Type B pancreatic cell (in vitro differentiated cells): ENCODE results near the gene ADGRE1. TPM values are rescaled to one million over a fixed set of nuclear protein-coding genes. Genes with fewer than 3 reads are reported as not detected.

Experiments
- DNase-seq: peaks from one replicate; pipeline ENCODE4 v3.0.0; 2021; ENCODE audit warnings: mixed read lengths; ENCODE audit not compliant: unreplicated experiment; ENCODE audit errors: extremely low spot score
- H3K27ac Mint-ChIP-seq: 2 replicates; pipeline ENCODE4 v1.8.0; 2021; ENCODE audit warnings: mild to moderate bottlenecking, mixed read lengths
- H3K27me3 Mint-ChIP-seq: 2 replicates; pipeline ENCODE4 v1.8.0; 2021; ENCODE audit warnings: mixed read lengths
- H3K36me3 Mint-ChIP-seq: 2 replicates; pipeline ENCODE4 v1.8.0; 2021; ENCODE audit warnings: mixed read lengths
- H3K4me1 Mint-ChIP-seq: one replicate; pipeline ENCODE4 v1.8.0; 2021; ENCODE audit warnings: mixed read lengths; ENCODE audit not compliant: unreplicated experiment
- H3K4me3 Mint-ChIP-seq: 2 replicates; pipeline ENCODE4 v1.8.0; 2021; ENCODE audit warnings: mild to moderate bottlenecking, mixed read lengths
- H3K9me3 Mint-ChIP-seq: 2 replicates; pipeline ENCODE4 v1.8.0; 2021; ENCODE audit warnings: mixed read lengths
- CTCF ChIP-seq: fragments of 200-600 bp; sonication (generic); conservative IDR thresholded peaks from 2 replicates; pipeline ENCODE4 v1.5.0; 2021; ENCODE audit warnings: antibody characterized with exemption, mild to moderate bottlenecking
- total RNA-seq: library from RNA; stranded (reverse); gene quantifications from 2 replicates; pipeline ENCODE4 v1.2.1, GENCODE V29; 2021; ENCODE audit warnings: low replicate concordance

ADGRE1 gene
- total RNA-seq, 1 donor from 2014 or later = not detected

DNA sequence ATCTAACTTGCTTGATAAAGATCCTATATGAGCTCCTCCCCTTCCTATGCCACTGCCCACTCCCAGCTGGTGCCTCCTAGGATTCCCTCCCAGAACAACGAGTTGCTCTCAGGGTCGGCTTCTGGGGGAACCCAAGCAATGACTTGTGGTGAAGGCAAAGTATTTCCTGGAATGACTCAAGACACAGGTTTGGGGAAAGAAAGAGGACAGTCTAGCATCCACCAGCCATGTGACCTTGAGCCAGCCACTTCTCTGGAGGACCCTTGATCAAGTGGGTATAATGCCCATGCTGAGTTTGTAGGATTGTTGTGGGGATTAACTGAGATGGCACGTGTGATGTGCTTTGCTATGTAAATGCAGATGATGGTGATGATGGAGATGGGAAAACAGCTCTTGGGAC, 100.9 kb downstream of the ADGRE1 start:
- DNase-seq = no peak
- no peaks in the 10 kb centered on the region for H3K27me3 Mint-ChIP-seq
- TF ChIP-seq CTCF = no peak
- H3K27ac Mint-ChIP-seq = no peak overlapping the region
- no peaks in the 10 kb centered on the region for H3K36me3 Mint-ChIP-seq
- H3K4me3 Mint-ChIP-seq = no peak overlapping the region
- H3K4me1 Mint-ChIP-seq = no peaks in the 10 kb centered on the region
- H3K9me3 Mint-ChIP-seq = peaks cover 10% of the 10 kb centered on the region

Other genes starting within 250 kb of the ADGRE1 start
- gene TNFSF14, start 217.4 kb upstream of the ADGRE1 start, total RNA-seq = not detected in 2 replicates
- gene C3, start 166.9 kb upstream of the ADGRE1 start, total RNA-seq = 8.2 and 14.2 TPM in 2 replicates
- gene GPR108, start 150.0 kb upstream of the ADGRE1 start, total RNA-seq = 55.4 and 56.1 TPM in 2 replicates
- gene TRIP10, start 147.9 kb upstream of the ADGRE1 start, total RNA-seq = 35.1 and 42.3 TPM in 2 replicates
- 17.4 and 47.5 TPM in 2 replicates for gene SH2D3A, start 120.1 kb upstream of the ADGRE1 start, total RNA-seq
- gene VAV1, start 114.9 kb upstream of the ADGRE1 start, total RNA-seq = not detected in 2 replicates
- gene MBD3L2B, start 133.9 kb downstream of the ADGRE1 start, total RNA-seq = not detected in 2 replicates
- gene MBD3L5, start 143.0 kb downstream of the ADGRE1 start, total RNA-seq = not detected in 2 replicates
- not detected in 2 replicates for gene MBD3L4, start 152.6 kb downstream of the ADGRE1 start, total RNA-seq
- gene MBD3L2, start 161.7 kb downstream of the ADGRE1 start, total RNA-seq = not detected in 2 replicates
- not detected in 2 replicates for gene MBD3L3, start 171.1 kb downstream of the ADGRE1 start, total RNA-seq
- gene ZNF557, start 182.1 kb downstream of the ADGRE1 start, total RNA-seq = 13.7 TPM in 2 replicates